Hematopoietic multipotent progenitor cell treated with erythropoietin and hydrocortisone succinate and interleukin-3 and kit ligand, for 8 days (in vitro differentiated cells): Measurements from ENCODE around the gene PPARG.
"Not testable (repeated sequence)": the region's sequence is repeated elsewhere in the genome, so short reads cannot be mapped to it uniquely, and the experiment has no call there.

Experiments
- DNase-seq: peaks from one replicate; pipeline ENCODE4 v3.0.0-alpha.2; 2015

Gene PPARG

GRCh38 chr3:12445523-12446240, 156.8 kb downstream of the PPARG start:
- no peak for DNase-seq

GRCh38 chr3:12446298-12446697, 157.4 kb downstream of the PPARG start:
- DNase-seq, result no peak

- DNase-seq, result no peak
These were observed 158.2 kb downstream of the PPARG start for GRCh38 chr3:12447075-12447474.

DNA sequence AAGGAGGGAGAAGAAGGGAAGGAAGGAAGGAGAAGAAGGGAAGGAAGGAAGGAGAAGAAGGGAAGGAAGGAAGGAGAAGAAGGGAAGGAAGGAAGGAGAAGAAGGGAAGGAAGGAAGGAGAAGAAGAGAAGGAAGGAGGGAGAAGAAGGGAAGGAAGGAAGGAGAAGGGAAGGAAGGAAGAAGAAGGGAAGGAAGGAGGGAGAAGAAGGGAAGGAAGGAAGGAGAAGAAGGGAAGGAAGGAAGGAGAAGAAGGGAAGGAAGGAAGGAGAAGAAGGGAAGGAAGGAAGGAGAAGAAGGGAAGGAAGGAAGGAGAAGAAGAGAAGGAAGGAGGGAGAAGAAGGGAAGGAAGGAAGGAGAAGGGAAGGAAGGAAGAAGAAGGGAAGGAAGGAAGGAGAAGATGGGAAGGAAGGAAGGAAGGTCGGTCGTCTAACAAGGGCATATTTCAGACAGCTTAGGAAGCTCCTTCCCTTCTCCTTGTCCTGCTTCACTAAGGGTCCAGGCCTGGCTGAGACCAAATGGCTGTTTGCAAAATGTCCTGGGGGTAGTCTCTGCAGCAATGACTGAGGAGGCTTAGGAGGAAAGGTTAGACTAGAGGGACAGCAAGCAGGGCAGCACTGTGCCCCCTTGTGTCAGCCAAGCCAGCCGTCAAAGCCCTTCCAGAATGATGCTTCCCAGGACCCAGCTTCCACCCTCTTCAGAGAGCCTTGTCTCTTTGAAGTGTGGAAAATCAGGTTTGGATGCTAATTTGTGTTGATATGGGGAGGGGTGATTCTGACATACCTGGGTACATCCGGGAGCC, 159.7 kb downstream of the PPARG start:
- not testable (repeated sequence) for DNase-seq

DNA sequence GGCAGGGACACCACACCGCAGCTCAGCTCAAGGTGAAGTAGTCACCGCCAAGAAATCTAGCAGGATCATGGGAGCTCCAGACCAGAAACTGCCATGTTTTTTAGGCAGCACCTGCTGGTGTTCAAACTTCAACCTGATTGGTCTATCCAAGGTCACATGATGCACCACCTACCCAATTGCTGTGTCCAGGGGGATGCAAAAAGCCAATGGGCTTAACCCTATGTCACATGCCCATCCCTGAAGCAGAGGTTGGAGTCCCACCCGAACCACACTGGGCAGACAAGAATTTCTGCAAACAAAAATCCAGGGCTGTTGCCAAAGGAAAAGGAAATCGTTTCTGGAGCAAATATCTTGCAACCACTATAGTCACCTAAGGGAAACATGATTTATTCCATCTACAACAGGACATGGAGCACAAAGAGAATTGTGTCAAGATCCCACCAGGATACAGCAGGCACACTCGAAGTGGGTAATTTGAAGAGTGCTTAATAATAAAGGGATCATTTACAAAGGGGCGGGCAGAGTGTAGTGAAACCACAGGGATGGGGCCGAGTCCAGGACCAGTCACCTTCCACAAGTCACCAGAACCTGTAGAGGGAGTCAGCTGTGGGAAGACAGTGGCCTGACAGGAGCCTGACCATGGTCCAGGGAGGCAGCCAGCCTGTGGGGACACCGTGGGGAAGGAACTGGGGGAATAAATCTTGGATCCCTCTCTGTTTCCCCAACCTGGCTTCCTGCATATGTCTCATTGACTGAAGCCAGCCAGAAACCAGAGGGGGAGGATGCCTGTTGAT, 161.2 kb downstream of the PPARG start:
- DNase-seq, result no peak

GRCh38 chr3:12451481-12451880, 162.6 kb downstream of the PPARG start:
- no peak for DNase-seq

DNA sequence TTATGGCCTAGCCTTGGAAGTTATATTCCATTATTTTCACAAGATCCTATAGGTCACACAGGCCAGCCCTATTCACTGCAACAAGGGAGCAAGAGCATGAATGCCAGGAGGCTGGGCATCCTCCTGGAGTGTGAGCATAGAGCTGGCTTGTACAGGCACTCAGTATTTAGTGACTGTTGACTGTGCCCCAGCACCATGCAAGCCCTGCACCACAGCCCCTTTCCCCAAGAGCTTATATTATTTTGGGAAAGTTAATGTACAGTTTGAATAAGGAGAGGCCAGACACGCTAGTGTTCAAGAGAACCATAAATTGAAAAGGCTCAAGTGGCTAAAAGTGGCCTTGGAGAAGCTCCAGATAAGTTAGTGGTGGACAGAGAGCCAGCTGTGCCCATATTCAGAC, 163.1 kb downstream of the PPARG start:
- no peak for DNase-seq

DNA sequence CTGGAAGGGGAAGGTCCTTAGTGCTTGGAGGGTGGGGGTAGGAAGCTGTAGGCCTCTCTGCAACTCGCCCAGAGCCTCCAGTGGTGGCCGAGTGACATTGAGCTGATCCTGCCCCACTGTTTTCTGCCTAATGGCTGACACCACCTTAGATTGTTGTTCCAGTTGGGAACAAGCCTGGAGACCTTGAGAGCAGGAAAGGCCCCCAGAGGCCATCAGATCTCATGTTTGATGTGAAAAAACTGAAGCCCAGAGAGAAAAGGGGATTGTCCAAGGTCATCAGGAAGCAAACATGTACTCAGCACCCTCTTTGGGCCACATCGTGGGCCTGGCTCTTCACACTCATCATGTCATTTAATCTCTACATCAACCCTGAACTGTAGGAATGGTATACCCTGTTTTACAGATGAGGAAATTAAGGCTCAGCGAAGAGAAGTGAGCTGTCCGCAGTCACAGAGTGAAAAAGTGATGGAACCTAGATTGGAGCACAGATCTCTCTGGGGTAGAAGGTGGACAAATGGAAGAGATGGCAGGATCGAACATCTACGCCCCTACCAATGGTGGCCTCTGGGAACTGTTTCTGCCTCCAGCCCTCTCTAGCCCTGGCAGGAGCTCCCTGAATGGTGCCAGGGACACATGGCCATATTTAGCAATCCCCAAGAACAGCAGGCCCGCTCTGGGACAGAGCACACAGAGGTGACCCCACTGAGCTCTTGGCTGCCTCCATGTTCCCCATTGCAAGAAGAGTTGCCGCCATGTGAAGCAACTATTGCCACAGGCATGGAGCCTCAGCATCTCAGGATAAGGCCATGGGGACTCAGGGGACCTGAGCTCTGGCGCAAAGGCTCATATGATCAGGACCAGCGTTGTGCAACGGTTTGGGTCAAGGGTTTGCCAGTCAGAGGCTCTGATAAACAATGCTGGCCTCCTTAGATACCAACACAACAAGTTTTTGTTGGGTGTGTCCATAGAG, 163.8 kb downstream of the PPARG start:
- DNase-seq, result no peak

DNA sequence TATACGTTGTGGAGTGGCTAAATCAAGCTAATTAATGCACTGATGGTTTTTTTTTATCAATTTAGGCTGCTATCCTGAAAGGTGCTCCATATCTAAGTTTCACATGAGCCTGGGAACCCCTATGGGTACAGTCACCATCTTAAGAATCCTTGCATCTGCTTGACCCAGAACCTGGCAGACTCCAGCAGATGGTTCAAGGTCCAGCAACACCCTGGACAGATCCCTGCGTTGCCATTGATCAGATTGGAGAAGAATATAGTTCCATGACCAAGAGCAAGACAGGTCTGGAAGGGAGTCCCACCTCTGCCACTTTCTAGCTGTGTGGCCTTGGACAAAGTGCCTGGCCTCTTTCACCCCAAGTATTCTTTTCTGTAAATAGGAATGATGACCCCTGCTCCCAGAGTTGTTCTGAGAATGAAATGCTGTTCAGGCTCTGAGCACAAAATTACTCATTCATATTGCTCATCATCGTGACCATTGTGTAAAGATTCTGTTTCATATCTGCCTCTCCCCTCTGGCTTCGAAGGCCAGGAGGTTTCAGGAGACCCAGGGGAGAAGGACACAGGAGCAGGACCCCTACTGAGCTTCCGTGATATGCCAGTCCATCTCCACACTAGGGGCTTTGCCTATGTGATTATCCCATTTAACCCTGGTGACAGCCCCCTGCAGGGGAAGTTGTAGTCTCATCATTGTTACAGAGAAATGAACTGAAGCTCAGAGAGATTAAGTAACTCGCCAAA, 165.4 kb downstream of the PPARG start:
- no peak for DNase-seq

- no peak for DNase-seq
These were observed 165.9 kb downstream of the PPARG start for GRCh38 chr3:12454816-12455121.

GRCh38 chr3:12455740-12456139, 166.9 kb downstream of the PPARG start:
- no peak for DNase-seq

DNA sequence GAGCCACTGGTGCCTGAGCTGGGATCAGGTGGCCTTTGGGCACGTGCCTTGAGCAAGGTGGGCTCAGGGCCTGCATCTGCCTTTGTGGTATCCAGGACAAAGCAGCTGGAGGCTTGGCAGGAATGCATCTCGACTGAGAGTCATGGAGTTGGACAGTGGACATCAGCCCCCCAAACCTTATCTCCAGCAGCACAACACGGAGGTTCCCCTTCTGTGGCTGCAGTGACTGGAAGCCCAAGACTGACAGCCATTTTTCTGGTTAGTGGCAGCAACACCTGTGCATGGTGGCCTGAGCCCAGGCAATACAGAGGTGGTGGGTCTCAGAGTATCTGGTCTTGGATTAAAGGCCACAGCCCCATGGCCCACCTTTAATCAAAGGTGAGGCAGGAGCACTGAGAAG, 167.6 kb downstream of the PPARG start:
- no peak for DNase-seq

- not testable (repeated sequence) for DNase-seq
These were observed 168.5 kb downstream of the PPARG start for GRCh38 chr3:12457380-12457779.

GRCh38 chr3:12458901-12459300, 170.0 kb downstream of the PPARG start:
- DNase-seq, result no peak

GRCh38 chr3:12460127-12460526, 171.3 kb downstream of the PPARG start:
- no peak for DNase-seq

DNA sequence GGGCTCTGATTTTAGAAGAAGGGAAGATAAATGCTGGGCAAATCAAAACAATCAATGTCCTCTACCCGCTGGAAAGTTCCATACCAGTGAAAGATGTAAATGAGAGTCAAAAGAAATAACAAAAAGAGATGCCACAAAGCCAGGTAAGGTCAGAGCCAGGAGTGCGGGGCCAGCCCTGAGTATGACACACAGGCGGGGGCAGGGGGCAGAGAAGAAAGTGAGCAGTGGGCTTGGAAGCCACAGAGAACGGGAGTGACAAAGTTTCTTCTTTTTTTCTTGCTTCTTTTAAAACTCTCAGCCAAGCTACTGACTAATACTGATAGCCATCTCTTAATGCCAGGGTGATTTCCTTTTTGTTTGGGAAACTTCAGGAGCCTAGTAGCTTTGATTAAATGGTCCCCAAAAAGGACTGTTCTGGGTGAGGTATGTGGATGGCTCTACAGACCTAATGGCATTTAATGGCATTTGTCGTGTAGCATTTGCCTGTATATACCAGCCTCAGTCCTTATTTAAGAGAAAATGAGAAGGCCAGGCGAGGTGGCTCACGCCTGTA, 172.3 kb downstream of the PPARG start:
- no peak for DNase-seq

- no peak for DNase-seq
These were observed 173.5 kb downstream of the PPARG start for GRCh38 chr3:12462159-12462947.

DNA sequence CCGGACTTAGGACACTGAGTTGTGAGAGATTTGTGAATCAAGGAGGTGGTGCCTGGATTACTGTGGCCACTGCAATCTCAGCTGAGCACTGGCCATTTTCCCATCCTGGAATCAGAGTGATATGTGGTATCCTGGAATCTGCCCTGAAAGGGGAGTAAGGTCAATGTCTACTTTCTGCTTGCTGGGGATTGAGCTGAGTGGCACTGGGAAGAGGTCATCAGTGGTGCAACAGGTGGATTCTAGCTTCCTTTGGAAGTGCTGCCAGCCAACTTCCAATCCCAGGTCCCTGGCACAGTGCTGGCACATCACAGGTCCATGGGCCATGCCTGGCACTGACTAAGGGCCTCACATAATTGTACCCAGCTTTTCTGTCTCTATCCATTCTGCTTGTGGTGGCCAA, 174.8 kb downstream of the PPARG start:
- DNase-seq, result no peak

- DNase-seq, result no peak
These were observed 175.3 kb downstream of the PPARG start for GRCh38 chr3:12464181-12464580.

DNA sequence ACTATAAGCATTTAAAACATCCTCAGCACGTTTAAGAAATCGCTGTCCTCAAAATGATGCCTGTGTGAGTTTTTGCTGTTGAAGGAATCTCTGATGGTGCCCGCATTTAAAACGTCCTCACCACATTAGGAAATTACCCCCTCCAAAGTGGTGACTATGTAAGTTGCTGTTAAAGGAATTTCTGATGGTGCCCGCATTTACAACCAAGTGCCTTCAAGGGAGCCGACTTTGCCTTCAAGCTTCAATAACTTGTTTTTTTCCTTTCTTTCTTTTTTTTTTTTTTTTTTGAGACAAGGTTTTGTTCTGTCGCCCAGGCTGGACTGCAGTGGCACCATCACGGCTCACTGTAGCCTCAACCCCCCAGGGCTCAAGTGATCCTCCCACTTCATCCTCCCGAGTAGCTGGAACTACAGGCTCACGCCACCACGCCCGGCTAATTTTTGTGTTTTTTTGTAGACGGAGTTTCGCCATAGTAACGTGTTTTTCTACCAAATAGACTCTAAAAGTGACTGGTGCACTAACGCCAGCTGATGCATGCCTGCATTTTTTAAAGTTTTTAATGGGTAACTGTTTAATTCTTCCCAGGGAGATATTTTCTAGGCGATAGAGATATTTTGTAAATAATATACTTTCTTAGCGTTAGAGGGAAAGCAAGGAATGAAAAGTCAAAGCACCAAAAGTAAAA, 176.4 kb downstream of the PPARG start:
- no peak for DNase-seq
